ENCODE data around the gene CLSTN2.

The CLSTN2 gene

DNA sequence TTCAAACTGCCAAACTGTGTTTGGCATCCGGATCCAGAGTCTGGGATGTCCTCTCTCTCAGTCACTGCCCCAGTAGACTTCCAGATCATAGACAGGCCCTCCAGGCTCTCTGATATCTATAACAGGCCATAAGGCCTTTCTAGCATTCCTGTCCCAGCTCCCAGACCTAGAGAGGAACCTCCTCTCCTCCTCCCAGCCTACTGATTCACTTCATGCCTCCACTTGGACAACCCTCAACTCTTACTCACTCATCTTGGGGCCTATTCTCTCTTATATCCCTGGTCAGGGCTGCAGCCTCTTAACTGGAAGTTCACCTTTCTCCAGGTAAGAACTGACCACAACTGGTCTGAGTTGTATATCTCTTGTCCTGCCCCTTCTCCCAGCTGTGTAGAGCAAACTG is 489.2 kb downstream of the CLSTN2 start:
- H3K36me3 ChIP-seq (ENCODE audit: insufficient read depth), result no peaks in the 10 kb centered on the region
- no peak overlapping the region for H2AFZ ChIP-seq (ENCODE audit: low read depth)
- no peaks in the 10 kb centered on the region for H3K79me2 ChIP-seq (ENCODE audit: insufficient read depth, low read depth)
- no peaks in the 10 kb centered on the region for H4K20me1 ChIP-seq (ENCODE audit: insufficient read depth)
- no peak overlapping the region for H3K4me2 ChIP-seq
- TF ChIP-seq, protein P1, sequence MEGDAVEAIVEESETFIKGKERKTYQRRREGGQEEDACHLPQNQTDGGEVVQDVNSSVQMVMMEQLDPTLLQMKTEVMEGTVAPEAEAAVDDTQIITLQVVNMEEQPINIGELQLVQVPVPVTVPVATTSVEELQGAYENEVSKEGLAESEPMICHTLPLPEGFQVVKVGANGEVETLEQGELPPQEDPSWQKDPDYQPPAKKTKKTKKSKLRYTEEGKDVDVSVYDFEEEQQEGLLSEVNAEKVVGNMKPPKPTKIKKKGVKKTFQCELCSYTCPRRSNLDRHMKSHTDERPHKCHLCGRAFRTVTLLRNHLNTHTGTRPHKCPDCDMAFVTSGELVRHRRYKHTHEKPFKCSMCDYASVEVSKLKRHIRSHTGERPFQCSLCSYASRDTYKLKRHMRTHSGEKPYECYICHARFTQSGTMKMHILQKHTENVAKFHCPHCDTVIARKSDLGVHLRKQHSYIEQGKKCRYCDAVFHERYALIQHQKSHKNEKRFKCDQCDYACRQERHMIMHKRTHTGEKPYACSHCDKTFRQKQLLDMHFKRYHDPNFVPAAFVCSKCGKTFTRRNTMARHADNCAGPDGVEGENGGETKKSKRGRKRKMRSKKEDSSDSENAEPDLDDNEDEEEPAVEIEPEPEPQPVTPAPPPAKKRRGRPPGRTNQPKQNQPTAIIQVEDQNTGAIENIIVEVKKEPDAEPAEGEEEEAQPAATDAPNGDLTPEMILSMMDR (conservative IDR thresholded peaks at IDR 0.05; ENCODE audit: low read depth, low read length), result no peak
- no peaks in the 10 kb centered on the region for H3K4me1 ChIP-seq (ENCODE audit: low read depth, poor library complexity, severe bottlenecking)
- no peak overlapping the region for H3K9ac ChIP-seq
- no peak overlapping the region for H3K27ac ChIP-seq
- no peak overlapping the region for H3K4me3 ChIP-seq (IDR thresholded peaks at IDR 0.05; ENCODE audit: insufficient read depth, low read depth, low read length)
- H3K27me3 ChIP-seq (ENCODE audit: insufficient read depth, low read depth), result no peaks in the 10 kb centered on the region

DNA sequence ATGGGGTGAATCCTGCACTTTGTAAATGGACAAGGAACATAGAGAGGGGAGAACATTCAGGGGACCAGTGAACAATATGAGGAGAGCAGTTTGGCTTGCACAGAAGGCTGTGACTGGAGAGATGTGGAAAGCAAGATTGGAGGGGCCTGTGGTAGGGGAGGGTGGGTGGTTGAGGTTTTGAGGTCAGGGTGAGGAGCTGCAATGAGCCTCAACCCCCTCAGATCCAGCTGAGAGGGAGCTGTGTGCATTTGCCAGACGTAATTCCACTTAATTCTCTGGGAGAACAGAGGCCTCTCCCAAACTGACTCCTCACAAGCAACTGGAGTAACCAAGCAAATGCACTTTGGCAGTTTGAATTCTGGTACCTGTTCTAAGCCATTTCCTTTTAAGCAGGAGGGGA is 489.7 kb downstream of the CLSTN2 start:
- Histone ChIP-seq H3K27ac (no peak overlapping the region), H3K9ac (no peak overlapping the region), H3K79me2 (ENCODE audit: insufficient read depth, low read depth) (no peaks in the 10 kb centered on the region), H3K4me3 (IDR thresholded peaks at IDR 0.05; ENCODE audit: insufficient read depth, low read depth, low read length) (no peak overlapping the region), H3K4me2 (no peak overlapping the region), H3K36me3 (ENCODE audit: insufficient read depth) (no peaks in the 10 kb centered on the region), H3K4me1 (ENCODE audit: low read depth, poor library complexity, severe bottlenecking) (no peaks in the 10 kb centered on the region), H2AFZ (ENCODE audit: low read depth) (no peak overlapping the region), H3K27me3 (ENCODE audit: insufficient read depth, low read depth) (no peaks in the 10 kb centered on the region), H4K20me1 (ENCODE audit: insufficient read depth) (no peaks in the 10 kb centered on the region)
- TF ChIP-seq, protein P1 (conservative IDR thresholded peaks at IDR 0.05; ENCODE audit: low read depth, low read length), result no peak

DNA sequence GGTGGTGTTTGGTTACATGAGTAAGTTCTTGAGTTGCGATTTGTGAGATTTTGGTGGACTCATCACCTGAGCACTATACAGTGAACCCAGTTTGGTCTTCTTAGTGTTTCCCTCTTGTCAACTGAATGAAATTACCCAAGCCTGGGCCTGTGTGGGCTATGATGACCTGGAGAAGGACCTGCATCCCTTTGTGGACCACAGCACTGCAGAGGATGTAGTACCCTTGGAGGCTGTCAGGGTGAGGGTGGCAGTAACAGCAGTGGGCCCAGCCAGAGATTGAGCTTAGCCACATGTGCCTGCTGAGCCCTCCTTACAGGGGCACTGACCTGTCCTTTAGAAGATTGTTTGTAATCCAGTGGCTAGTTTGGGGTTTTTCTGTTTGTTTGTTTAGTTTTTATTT is 492.8 kb downstream of the CLSTN2 start:
- H2AFZ ChIP-seq (ENCODE audit: low read depth), result no peak overlapping the region
- no peaks in the 10 kb centered on the region for H4K20me1 ChIP-seq (ENCODE audit: insufficient read depth)
- TF ChIP-seq, protein P1 (conservative IDR thresholded peaks at IDR 0.05; ENCODE audit: low read depth, low read length), result no peak

DNA sequence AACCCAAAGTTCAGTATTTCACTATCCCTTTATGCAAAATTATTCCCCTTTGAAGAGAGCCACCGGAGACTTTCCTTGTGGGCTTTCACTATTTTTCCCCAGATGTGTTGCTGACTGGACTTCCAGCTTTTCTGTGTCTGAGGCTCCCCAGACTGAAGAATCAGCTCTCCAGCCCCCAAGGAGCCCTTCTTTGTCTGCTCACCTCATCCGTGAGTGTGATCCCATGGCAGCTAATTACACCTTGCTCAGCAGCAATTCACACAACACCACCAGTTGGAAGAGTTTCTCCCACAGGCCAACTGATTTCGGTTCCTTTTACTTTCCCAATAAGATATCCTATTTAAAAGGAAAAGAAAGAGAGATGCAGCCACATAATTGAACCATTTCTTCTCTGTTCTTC is 493.4 kb downstream of the CLSTN2 start:
- no peaks in the 10 kb centered on the region for H3K79me2 ChIP-seq (ENCODE audit: insufficient read depth, low read depth)
- no peak overlapping the region for H3K27ac ChIP-seq
- H3K36me3 ChIP-seq (ENCODE audit: insufficient read depth), result no peaks in the 10 kb centered on the region
- no peak overlapping the region for H3K4me2 ChIP-seq
- H3K4me3 ChIP-seq (IDR thresholded peaks at IDR 0.05; ENCODE audit: insufficient read depth, low read depth, low read length), result no peak overlapping the region
- no peak overlapping the region for H3K9ac ChIP-seq
- no peaks in the 10 kb centered on the region for H4K20me1 ChIP-seq (ENCODE audit: insufficient read depth)
- H2AFZ ChIP-seq (ENCODE audit: low read depth), result no peak overlapping the region
- no peaks in the 10 kb centered on the region for H3K27me3 ChIP-seq (ENCODE audit: insufficient read depth, low read depth)
- TF ChIP-seq, protein P1 (conservative IDR thresholded peaks at IDR 0.05; ENCODE audit: low read depth, low read length), result no peak
- H3K4me1 ChIP-seq (ENCODE audit: low read depth, poor library complexity, severe bottlenecking), result no peaks in the 10 kb centered on the region

More for the DNA sequence above, 492.8 kb downstream of the CLSTN2 start:
- Histone ChIP-seq H3K79me2 (ENCODE audit: insufficient read depth, low read depth) (no peaks in the 10 kb centered on the region), H3K36me3 (ENCODE audit: insufficient read depth) (no peaks in the 10 kb centered on the region), H3K4me2 (no peak overlapping the region), H3K4me1 (ENCODE audit: low read depth, poor library complexity, severe bottlenecking) (no peaks in the 10 kb centered on the region), H3K9ac (no peak overlapping the region), H3K27me3 (ENCODE audit: insufficient read depth, low read depth) (no peaks in the 10 kb centered on the region), H3K27ac (no peak overlapping the region), H3K4me3 (IDR thresholded peaks at IDR 0.05; ENCODE audit: insufficient read depth, low read depth, low read length) (no peak overlapping the region)
